ENCODE results near the gene LNP1.
"Not testable (repeated sequence)": the region's sequence is repeated elsewhere in the genome, so short reads cannot be mapped to it uniquely, and the experiment has no call there.

The LNP1 gene

DNA sequence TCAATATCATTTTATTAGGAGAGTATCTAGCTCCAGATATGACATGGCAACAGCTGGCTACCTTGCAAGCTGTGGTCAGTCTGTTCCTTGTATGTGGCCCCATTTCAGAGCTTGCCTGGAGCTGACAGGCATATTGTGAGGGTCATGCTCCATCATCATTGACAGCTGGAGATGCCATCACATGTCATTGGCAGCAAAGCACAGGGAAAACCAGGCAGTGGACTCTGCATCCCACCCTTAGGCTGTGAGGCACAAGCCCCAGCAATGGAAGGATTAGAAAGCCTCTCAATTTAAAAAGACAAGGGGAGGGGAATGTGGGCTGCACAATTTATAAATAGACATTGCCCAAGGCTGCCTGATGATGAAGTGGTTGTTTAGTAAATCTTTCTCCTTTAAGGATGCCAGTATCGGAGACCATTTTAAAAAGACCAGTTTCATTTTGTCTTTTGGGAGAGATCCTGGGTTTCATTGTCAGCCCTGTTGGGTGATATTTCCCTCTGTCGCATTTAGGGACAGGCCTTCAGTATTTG is 27.9 kb downstream of the LNP1 start:
- no peak for DNase-seq (ENCODE audit: low spot score)

- no peak for DNase-seq (ENCODE audit: low spot score)
Measured at GRCh38 chr3:100436951-100437350, 35.6 kb downstream of the LNP1 start.

GRCh38 chr3:100437721-100438622 is 36.6 kb downstream of the LNP1 start:
- no peak for DNase-seq (ENCODE audit: low spot score)

DNA sequence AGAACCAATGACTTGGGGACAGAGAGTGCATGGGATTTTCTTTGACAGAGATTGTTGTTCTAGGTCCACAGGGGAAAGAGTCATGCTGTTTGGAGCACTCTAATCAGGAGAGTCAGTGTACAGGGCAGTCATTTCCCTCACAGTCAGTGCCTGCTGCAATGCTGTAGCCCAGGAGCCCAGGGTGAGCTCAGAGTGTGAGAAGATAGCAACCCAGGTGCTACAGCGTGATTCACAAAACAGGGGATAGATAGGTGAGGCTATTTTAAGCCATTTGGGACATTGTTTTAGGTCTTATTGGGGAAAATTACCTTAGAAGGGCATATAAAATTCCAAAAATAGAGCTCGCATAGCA is 37.3 kb downstream of the LNP1 start:
- DNase-seq (ENCODE audit: low spot score), result no peak

DNA sequence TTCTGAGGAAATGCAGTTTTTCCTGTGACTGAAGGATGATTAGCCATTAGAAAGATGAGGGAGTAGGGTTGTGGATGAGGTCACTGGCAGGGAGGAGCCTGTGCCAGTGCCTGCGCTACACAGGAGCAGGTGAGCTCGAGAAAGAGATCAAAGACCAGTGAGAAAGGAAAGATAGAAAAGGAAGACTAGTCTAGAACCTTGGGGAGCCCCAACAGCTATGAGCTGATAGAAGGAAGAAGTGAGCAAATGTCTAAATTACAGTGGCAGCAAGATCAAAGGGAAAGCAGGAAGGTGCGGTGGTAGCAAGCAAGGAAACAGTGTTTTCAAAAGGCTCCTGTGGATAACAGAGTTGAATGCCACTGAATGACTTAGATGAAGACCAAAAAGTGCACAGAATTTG is 39.6 kb downstream of the LNP1 start:
- no peak for DNase-seq (ENCODE audit: low spot score)

- DNase-seq (ENCODE audit: low spot score), result no peak
Measured at GRCh38 chr3:100443690-100444089, 42.4 kb downstream of the LNP1 start.

- not testable (repeated sequence) for DNase-seq (ENCODE audit: low spot score)
Measured at GRCh38 chr3:100447067-100447466, 45.7 kb downstream of the LNP1 start.

DNA sequence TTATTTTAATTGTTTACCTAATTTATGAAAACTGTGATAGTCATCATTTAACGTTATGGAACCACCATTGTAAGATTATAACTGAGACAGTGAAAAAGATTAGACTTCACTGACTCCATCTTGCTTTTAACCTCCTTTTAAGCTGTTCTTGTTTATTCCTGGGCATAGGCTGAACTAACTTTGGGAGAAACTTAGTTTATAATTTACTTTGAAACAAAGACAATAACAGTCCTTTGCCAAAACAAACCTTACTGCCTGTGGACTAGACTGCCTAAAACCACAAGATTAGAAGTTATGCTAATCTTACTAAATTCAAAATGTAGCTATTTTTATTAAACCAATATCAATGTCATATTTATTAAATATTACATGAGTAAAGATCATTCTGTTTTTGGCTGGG is 46.7 kb downstream of the LNP1 start:
- DNase-seq (ENCODE audit: low spot score), result no peak

- DNase-seq (ENCODE audit: low spot score), result no peak
Measured at GRCh38 chr3:100449214-100449613, 47.9 kb downstream of the LNP1 start.

GRCh38 chr3:100454677-100455076 is 53.3 kb downstream of the LNP1 start:
- peak; percentile 85 for DNase-seq (ENCODE audit: low spot score)

DNA sequence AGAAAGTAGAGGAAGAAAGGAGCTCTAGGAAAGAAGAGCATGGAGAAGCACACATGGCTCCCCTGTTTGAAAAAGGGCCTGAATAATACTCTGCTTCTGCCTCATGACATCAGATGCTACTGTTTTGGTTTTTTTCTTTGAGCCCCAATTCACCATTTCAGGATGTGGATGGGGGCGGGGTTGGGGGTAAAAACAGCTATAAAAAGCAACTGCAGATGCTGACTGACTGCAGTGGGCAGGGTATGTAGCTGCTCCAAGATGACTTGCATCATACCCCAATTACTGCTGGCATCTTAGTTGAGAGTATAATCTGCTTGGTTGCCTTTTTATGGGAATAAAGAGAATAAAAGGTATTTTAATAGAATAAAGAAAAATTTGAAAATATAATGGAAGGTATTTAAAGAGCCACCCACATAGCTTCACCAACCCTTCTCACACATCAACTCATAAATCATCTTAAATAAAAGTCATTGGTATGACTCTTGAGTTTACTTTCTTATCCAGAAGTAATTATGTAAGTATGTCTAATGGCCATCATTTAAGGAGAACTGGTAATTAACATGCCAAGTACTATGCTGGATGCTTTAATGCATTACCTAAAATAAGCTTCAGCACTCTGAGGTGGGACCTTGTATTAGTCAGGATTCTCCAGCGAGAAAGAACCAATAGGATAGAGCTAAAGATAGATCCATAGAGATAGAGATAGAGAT is 54.7 kb downstream of the LNP1 start:
- DNase-seq (ENCODE audit: low spot score), result no peak

- no peak for DNase-seq (ENCODE audit: low spot score)
Measured at GRCh38 chr3:100456745-100457144, 55.4 kb downstream of the LNP1 start.

GRCh38 chr3:100457811-100458210 is 56.5 kb downstream of the LNP1 start:
- DNase-seq (ENCODE audit: low spot score), result no peak

GRCh38 chr3:100458814-100459213 is 57.5 kb downstream of the LNP1 start:
- DNase-seq (ENCODE audit: low spot score), result no peak

DNA sequence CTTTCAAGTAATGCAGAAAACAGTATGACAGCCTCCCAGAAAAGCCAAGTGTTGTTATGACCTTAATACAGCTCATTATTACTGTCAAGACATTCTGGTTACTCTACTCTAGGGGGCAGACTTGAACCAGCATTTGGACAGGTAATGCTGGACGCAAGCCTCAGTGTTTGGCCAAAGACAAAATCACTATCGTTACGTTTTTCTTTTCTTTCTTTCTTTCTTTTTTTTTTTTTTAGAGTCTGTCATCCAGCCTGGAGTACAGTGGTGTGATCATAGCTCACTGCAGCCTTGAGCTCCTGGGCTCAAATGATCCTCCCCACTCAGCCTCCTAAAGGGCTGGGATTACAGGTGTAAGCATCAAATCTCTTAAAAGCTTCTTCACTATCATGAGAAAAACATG is 61.7 kb downstream of the LNP1 start:
- DNase-seq (ENCODE audit: low spot score), result peak; percentile 72

- no peak for DNase-seq (ENCODE audit: low spot score)
Measured at GRCh38 chr3:100463646-100464155, 62.4 kb downstream of the LNP1 start.

- DNase-seq (ENCODE audit: low spot score), result no peak
Measured at GRCh38 chr3:100465892-100466777, 64.8 kb downstream of the LNP1 start.

DNA sequence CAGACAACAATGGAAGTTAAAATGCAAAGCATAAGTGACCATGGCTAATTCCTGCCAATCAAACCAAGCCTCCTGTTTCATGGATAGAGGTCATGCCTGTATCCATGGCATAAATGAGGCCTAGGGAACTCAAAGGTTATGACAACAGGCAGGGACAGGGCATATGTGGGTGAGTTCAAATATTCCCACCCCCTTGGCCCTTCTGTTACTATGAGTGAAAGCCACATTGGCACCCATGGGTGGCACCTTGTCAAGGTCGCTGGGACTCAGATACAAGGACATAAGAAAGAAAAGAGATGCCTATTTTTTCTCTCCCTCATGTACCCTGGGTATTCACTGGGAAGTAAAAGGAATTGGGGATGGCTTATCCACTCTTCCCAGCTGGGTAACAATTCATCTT is 65.8 kb downstream of the LNP1 start:
- no peak for DNase-seq (ENCODE audit: low spot score)

DNA sequence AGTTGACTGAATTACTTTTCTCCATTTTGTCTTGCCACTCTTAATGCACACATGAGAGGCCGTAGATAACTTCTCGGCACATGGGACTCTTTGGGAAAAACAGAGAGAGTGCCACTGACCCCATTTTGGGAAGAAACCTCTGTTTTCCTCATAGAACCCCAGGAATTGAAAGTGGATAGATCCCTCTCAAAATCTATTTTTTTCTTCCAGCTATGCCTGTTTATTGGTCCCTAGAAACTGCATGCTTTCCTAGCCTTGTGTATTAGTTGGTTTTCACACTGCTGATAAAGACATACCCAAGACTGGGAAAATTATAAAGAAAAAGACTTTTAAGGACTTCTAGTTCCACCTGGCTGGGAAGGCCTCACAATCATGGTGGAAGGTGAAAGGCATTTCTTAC is 67.3 kb downstream of the LNP1 start:
- no peak for DNase-seq (ENCODE audit: low spot score)

DNA sequence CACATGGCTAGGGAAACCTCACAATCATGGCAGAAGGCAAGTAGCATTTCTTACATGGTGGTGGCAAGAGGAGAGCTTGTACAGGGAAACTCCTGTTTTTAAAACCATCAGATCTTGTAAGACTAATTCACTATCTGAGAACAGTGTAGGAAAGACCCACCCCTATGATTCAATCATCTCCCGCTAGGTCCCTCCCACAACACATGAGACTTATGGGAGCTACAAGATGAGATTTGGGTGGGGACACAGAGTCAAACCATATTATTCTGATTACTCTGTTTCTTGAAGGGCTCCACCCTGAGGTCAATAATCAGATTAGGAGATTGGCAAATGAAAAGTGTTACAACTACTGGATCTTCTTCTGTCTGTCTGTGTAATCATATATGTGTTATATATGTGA is 69.6 kb downstream of the LNP1 start:
- DNase-seq (ENCODE audit: low spot score), result no peak

GRCh38 chr3:100471444-100471843 is 70.1 kb downstream of the LNP1 start:
- DNase-seq (ENCODE audit: low spot score), result no peak

DNA sequence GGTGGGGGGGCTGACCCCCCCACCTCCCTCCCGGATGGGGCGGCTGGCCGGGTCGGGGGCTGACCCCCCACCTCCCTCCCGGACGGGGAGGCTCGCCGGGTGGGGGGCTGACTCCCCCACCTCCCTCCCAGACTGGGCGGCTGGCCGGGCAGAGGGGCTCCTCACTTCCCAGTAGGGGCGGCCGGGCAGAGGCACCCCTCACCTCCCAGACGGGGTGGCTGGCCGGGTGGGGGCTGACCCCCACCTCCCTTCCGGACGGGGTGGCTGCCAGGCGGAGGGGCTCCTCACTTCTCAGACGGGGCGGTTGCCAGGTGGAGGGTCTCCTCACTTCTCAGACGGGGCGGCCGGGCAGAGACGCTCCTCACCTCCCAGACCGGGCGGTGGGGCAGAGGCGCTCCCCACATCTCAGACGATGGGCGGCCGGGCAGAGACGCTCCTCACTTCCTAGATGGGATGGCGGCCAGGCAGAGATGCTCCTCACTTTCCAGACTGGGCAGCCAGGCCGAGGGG is 76.6 kb downstream of the LNP1 start:
- not testable (repeated sequence) for DNase-seq (ENCODE audit: low spot score)

Data from HuH-7 (cell line).